HG03175 (cell line): Measurements from ENCODE around the gene FAF2.
"Not testable (repeated sequence)": the region's sequence is repeated elsewhere in the genome, so short reads cannot be mapped to it uniquely, and the experiment has no call there.

ENCODE experiments used
- ATAC-seq: cut with Tn5 transposase; IDR thresholded peaks from one replicate; pipeline ENCODE4 v1.9.1; 2021; ENCODE audit warnings: mild to moderate bottlenecking, moderate library complexity; ENCODE audit not compliant: unreplicated experiment

Gene FAF2

DNA sequence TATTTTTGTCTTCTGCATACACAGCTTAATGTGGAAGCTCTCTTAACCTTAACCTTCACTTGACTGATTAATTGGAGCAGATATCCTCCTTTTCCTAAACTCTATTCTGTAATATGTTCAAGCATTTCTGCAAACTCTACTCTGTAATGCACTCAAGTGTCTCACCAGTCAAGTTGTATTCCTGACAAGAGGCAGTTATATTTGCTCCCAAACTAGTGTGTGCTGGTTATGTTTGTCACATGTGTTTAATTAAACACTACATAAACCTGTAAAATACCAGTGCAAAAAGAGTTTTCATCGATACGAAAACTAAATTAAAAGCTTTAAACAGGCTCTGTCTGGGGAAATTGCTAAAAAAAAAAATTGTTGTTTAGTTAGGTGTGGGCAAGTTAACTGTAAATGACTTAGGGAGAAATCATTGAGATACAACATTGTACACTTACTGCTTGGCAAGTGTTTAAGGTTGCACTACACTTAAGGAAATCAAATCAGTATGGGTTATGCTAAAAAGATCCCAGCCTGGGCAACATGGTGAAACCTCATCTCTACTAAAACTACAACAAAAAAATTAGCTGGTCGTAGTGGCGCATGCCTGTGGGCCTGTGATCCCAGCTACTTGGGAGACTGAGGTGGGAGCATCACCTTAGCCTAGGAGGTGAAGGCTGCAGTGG lies 6.7 kb downstream of the FAF2 start:
- no peak for ATAC-seq

DNA sequence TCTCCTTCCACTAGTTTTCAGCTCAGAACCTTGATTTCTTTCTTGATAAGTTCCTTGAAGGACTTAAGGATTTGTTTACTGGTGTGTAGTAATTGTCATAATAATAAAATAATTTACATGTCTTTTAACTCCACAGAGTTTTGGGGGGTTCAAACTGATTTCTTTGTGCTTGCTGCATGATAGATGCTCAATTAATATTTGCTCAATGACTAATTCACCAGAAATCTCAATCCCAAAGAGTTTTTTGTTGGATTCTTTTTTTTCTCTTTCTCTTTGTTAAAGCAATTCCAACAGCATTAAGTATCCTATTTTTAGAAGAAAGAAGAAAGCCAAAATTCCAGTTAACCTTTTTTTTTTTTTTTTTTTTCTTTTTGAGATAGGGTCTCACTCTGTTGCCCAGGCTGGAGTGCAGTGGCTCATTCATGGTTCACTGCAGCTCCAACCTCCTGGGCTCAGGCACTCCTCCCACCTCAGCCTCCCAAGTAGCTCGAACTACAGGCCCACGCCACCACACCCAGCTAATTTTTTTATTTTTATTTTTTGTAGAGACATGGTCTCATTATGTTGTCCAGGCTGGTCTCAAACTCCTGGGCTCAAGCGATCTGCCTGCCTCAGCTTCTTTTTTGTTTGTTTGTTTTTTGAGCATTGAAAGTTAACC lies 10.8 kb downstream of the FAF2 start:
- ATAC-seq: no peak

DNA sequence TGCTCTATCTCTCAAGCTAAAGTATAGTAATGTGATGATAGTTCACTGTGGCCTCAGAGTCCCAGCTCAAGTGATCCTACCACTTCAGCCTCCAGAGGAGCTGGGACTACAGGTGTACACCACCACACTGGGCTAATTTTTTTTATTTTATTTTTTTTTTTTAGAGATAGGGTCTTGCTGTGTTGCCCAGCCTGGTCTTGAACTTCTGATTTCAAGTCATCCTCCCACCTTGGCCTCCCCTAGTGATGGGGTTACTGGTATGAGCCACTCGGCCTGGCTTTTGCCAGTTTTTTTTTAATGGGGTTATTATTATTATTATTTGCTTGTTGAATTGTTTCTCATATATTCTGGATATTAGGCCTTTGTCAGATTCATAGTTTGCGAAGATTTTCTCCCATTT lies 13.2 kb downstream of the FAF2 start:
- ATAC-seq: no peak

DNA sequence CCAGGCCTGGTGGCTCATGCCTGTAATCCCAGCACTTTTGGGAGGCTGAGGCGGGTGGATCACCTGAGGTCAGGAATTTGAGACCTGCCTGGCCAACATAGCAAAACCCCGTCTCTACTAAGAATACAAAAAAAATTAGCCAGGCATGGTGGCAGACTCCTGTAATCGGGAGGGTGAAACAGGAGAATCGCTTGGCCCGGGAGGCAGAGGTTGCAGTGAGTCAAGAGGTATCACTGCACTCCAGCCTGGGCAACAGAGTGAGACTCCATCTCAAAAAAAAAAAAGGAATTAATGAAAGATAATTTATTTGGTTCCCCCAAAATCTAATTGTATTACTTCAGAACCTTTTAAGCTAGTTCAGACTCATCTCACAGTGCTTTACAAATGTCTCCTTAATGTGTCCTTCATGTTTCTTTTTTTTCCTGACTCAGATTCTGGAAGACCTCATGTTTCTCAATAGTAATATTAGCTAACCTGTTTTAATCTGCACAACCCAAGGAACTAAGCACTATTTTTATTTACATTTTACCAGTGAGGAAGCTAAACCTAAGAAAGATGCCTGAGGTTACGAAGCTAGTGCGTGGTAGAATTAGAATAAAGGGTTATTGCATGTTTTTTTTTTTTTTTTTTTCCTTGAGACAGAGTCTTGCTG lies 15.1 kb downstream of the FAF2 start:
- ATAC-seq: no peak

DNA sequence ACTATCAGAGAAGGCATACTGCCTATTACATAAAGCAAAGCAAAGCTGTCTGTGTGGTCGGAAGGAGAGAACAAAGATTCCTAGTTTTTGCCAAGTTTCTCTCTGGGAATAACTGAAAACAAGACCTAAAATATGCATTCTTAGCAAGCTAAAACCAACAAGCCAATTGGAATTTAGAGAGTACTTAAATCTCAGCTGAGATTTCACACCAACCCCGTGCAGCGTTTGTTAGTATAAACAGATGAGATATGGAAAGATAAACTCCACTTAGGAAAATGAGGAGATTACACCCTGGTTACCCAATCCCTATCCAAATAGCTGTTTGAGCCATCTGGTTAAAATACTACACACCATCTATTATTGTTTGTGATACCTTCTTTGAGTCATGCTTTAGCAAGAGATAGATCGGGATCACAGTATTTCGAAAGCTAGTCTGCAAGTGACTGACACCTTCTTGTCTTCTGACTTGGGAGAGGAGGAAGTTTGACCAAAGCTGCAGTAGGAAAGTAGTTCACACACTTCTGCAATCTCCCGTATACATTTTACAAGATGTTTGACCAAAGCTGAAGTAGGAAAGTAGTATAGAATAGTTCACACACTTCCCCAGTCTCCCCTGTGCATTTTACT lies 18.2 kb downstream of the FAF2 start:
- no peak for ATAC-seq

DNA sequence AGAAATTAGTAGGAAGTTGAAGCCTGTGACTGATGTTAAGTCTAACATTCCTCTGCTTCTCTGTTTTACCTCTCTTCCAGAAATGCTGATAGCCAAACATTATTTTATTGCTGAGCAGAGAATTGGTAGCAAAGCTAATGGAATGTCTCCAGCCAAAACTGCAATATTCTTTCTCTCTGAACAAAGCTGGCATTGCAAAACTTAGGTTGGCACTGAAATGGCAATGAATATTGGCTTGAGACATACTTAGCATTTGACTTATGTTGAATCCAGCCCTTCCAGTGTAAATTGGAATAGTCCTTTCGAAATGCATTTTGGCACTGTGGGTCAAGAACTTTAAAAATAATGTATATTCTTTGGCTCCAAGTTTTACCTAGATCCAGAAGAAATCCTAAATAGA lies 21.1 kb downstream of the FAF2 start:
- no peak for ATAC-seq

DNA sequence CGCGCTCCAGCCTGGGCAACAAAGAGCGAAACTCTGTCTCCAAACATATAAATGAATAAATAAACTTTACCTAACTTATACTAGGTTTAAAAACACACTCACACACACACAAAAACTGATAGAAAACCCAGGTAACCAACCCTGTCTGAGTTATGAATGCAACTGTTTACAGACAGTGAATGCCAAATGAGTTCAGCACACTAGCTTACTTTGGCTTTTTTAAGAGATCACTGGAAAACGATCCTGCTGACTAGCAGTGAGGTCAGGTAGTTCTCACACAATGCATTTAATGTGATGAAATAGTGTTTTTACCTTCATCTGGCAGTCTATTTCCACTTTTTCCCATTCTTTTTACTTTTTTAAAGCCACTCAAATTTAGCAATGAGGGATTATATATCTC lies 22.4 kb downstream of the FAF2 start:
- no peak for ATAC-seq

DNA sequence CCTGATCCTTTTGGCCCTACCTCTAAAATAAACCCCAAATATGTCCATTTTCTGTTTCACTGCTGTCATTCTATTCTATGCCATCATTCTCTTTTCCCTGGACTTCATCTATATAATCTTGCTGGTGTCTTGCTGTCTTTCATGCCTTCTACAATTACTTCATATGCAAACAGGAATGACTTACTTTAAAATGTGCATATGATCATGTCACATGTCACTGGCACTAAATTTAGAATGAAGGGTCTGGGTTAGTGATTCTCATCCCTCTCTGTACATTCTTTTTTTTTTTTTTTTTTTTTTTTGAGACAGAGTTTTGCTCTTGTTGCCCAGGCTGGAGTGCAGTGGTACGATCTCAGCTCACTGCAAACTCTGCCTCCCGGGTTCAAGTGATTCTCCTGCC lies 22.9 kb downstream of the FAF2 start:
- no peak for ATAC-seq

DNA sequence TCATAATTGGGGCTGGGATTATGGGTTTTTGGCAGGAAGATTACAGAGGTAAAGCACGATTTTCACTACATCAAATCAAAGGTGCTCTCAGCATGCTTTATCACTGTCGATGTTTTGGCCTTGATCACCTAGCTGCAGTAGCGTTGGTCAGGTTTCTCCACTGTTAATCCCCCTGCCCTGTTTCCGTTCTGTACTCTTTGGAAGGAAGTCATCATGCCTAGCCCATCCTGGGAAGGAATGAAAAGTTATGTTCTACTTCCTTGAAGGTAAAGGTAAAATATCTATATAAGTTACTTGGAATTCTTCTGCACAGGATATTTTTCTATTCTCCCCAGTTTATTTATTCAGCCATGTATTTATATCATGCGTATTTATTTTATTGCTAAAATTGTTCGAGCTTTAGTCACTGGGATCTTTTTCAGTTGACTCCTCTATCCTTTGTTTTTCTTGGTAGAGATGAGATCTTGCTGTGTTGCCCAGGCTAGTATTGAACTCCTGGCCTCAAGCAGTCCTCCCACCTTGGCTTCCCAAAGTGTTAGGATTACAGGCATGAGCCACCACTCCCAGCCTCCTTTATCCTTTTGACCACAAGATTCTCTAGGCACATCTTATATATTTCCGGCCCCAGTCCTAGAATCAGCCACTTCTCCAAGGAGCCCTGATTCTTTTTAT lies 25.3 kb downstream of the FAF2 start:
- ATAC-seq: no peak

DNA sequence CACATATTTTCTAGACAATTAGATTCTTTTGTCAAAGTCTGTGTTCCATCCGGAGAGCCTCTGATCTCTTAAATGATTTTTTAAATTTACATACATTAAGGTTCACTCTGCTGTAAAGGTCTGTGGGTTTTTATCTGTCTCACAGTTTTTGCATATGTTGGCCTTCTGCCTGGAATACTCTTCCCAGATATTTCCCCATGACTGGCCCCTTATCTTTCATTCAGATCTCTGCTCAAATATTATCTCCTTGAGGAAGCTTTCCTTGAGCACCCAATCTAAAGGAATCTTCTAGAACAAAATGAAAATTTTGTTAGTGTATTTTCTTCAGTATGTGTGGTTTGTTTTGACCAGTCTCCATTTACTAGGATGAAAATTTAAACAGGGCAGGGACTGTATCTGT lies 26.3 kb downstream of the FAF2 start:
- no peak for ATAC-seq

DNA sequence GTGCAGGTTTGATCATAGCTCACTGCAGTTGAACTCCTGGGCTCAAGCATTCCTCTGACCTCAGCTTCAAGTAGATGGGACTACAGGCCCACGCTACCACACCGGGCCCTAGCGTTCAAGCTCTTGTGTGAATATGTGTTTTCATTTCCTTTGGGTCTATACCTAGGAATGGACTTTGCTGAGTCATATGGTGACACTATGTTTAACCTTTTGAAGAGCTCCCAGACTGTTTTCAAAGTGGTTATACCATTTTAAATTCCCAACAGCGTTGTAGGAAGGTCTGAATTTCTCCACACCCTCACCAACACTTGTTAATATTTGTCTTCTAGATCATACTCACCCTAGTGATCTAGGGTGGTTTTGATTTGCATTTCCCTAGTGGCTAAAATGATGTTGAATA lies 33.5 kb downstream of the FAF2 start:
- ATAC-seq: no peak

DNA sequence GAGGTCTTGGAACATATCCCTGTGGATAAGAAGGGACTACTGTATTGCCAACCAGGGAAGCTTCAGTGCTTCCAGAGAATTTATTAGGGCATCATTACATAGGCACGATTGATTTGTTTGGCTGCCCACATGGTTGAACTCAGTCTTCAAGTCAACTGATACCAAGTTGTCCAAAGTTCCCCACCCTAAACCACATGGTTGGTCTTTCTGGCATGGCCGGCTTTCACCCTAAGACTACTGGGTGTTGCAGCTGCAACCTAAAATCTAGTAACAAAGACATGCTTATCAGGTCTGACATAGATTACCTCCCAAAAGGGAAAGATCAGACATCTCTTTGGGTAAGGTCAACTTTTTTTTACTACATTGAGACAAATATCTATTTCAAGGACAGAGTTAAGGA lies 37.0 kb downstream of the FAF2 start:
- no peak for ATAC-seq

DNA sequence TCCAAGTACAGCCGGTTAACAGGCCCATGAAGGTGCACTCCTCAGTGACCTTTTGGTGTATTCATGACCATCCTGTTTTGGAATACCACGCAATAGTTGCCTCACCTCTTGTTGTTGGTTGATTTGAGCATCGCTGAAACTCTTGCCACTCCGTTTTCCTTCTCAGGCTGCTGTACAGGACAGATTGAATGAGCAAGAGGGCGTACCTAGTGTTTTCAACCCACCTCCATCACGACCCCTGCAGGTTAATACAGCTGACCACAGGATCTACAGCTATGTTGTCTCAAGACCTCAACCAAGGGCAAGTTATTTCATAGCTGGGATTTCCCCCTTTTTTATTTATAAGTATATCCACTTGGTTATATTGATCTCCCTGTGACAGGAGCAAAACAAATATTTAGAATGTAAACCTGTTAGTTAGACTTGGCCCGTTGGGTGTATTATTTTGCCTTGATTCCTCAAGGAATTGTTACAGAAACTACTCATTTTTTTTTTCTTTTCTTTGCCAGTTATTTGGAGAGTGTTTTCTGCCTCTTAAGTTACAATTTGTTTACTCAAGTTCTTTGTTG lies 38.1 kb downstream of the FAF2 start:
- no peak for ATAC-seq

DNA sequence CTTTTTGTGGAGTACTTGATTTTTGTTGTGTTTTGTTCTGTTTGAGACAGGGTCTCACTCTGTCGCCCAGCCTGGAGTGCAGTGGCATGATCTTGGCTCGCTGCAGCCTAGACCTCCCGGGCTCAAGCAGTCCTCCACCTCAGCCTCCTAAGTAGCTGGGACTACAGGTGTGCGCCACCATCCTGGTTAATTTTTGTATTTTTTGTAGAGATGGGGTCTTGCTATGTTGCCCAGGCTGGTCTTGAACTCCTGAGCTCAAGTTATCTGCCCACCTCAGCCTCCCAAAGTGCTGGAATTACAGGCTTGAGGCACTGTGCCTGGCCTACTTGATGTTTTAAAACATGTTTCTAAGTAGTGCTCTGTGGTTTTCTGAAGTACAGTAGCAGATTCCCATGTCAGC lies 39.0 kb downstream of the FAF2 start:
- not testable (repeated sequence) for ATAC-seq

DNA sequence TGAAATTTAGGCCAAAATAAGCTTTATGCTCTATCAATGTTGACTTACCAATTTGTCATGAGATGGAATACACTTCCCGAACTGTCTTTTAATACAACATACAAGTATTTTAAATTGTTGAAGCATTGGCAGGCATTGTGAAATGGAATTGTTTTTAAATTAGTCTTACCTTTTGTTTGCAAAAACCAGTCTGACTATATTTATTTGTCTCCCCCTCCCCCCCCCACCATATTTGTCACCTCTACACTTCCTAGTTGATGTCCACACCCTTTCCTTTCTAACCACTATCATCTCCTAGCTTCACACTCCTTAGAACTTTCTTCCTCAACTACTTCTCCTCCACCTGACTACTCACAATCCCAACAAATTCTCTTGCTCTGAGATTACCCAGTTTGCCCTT lies 40.9 kb downstream of the FAF2 start:
- no peak for ATAC-seq

DNA sequence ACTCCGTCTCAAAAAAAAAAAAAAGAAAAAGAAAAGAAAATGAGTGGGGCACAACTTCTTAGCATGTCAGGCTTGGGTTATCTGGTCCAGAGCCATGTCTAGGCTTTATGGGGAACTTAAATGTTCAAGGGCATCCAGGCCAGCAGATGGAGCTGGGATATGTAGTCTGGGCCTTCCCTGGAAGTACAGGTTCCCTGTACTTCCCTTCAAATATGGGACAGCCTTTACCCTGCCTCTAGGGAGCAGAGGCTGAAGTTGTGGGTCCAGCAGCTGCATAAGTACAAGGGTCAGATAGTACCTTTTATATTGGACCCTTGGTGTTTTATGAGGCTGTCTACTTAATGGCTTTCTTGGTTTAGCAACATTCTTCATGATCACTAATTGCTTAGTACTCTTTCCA lies 42.1 kb downstream of the FAF2 start:
- no peak for ATAC-seq

DNA sequence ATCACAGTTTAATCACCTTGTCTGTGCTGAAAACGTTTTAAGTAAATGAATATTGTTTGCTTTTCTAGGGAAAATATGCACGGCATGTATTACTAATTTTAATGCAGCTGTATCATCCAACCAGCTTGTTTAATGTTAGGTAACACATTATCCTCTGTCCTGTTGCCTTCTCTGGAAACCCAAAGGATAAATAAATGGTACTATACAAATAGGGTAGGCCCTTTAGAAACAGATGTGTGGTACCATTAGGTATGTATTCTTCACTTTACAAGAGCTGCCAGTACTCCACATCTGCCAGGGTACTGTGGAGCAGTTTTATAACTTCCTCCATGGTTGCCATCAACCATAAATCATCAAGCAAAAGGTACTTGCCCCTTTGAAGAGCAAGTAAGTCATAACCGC lies 42.9 kb downstream of the FAF2 start:
- no peak for ATAC-seq

DNA sequence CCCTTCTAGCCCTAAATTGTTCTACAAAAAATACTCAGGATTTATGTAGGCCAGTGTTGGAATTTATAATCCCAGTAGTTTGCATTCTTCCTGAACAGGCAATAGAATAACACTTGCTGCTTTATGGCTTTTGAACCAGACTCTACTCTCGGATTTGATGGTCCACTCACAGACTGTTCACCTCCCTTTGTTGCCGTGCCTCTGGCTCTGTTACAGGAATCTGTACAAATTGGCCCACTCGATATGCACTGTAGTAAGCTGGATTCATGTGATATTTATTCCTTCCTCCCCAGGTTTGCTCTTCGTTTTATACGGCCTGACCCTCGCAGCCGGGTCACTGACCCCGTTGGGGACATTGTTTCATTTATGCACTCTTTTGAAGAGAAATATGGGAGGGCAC lies 43.7 kb downstream of the FAF2 start:
- ATAC-seq: no peak

DNA sequence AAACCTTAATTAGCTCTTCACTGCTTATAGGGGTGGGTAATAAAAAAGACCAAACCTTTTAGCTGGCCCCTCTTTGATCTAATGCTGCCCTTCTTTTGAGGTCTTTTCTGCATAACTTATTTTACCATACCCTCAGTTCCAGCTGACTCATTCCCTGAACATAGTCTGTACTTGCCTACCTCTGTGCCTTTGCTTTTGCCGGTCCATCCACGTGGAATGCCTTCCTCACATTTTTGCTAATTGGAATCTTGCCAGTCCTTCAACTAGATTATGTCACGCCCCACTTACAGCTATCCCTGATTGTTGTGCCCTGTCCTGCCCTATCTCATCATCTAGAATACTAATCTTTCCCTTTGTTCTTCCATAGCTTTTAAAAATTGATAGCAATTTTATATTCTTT lies 44.2 kb downstream of the FAF2 start:
- no peak for ATAC-seq

DNA sequence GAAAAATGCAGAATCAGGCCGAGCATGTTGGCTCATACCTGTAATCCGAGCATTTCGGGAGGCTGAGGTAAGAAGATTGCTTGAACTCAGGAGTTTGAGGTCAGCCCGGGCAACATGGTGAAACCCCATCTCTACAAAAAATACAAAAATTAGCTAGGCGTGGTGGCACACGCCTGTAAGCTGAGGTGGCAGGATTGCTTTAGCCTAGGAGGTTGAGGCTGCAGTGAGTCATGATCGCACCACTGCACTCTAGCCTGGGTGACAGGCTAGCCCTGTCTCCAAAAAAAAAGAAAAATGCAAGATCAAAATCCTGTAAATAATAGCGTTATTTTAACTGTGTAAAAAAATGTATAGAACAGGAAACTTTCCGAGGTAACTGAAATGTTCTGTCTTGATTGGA lies 49.7 kb downstream of the FAF2 start:
- ATAC-seq: no peak

DNA sequence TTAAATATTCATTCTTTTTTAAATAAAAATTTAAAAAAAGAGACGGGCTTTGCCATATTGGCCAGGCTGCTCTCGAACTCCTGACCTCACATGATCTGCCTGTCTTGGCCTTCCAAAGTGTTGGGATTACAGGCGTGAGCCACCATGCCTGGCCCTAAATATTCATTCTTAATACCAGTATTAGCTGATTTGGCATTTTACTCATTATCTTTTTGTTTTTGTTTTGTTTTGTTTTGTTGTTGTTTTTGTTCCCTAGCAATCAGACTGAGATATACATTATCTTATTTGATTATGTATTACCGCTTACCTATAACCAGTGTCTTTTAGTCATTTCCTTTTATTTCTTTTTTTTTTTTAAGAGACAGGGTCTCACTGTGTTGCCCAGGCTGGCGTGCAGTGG lies 51.1 kb downstream of the FAF2 start:
- no peak for ATAC-seq
